SK-N-MC (cell line): ENCODE results near the gene POU6F2.

Experiments
- FOXP2 ChIP-seq: optimal IDR thresholded peaks from 2 replicates; pipeline ENCODE3; 2011; ENCODE audit warnings: mild to moderate bottlenecking, moderate library complexity; ENCODE audit not compliant: insufficient read depth; ENCODE audit errors: extremely low read length, control extremely low read depth
- POLR2AphosphoS5 ChIP-seq: IDR thresholded peaks from 2 replicates; pipeline ENCODE4 v1.6.1; 2012; ENCODE audit warnings: mild to moderate bottlenecking, low read depth, low read length, borderline replicate concordance

GRCh38 chr7:39228946-39229345, 251.2 kb downstream of the POU6F2 start:
- no peak for TF ChIP-seq POLR2AphosphoS5
- no peak for TF ChIP-seq FOXP2
